Inferior parietal cortex (tissue), 1 donor: ENCODE measurements around the gene MAP2K6.

Experiments used
- DNase-seq: peaks from one replicate; pipeline ENCODE4 v3.0.0-alpha.2; 2016; ENCODE audit errors: extremely low spot score

Gene MAP2K6

GRCh38 chr17:69492410-69493071 is 78.0 kb downstream of the MAP2K6 start:
- no peak for DNase-seq

- no peak for DNase-seq
Measured at GRCh38 chr17:69495787-69496186, 81.3 kb downstream of the MAP2K6 start.

- no peak for DNase-seq
Measured at GRCh38 chr17:69497161-69497560, 82.7 kb downstream of the MAP2K6 start.

DNA sequence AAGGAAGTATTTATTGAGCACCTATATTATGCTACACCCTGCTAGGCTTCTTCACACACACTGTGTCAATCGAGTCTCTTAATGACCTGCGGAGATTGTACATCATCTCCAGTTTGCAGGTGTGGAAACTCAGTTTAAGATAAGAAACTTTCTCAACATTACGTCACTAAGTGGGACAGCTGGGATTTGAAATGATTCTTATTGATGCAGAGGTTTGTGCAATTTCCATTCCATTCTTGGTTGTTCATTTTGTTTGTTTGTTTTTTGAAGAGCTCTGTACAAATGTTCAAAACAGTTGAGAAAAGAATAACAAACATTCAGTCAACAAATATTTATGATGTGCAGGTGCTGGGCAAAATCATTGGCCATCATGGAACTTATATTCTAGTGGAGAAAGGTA is 84.8 kb downstream of the MAP2K6 start:
- no peak for DNase-seq

DNA sequence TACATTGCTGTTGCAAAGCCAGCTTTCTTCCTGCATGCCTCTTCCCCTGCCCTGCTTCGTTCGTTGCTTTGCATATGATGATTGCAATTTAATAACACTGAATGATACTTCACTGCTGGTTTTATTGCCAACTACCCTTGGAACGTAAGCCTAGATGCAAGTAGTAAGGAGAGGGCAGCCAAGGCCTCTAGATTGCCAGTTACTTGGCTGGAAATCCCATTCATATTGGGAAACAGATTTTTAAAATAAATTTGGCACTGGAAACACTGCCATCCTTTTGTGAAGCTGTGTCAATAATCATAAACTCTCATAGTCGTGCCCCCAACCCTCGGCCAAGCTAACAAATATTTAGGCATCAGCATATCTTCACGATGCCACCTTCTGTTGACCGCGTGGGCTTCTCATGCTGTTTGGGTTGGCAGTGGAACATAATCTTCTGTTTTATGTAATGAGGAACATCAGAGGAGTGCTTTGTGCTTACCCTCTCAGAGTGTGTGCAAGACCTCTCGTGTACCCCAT is 86.5 kb downstream of the MAP2K6 start:
- DNase-seq = no peak

- peak; percentile 63 for DNase-seq
Measured at GRCh38 chr17:69501591-69502468, 87.3 kb downstream of the MAP2K6 start.

- DNase-seq = no peak
Measured at GRCh38 chr17:69503711-69504110, 89.2 kb downstream of the MAP2K6 start.

- no peak for DNase-seq
Measured at GRCh38 chr17:69505740-69506139, 91.2 kb downstream of the MAP2K6 start.

DNA sequence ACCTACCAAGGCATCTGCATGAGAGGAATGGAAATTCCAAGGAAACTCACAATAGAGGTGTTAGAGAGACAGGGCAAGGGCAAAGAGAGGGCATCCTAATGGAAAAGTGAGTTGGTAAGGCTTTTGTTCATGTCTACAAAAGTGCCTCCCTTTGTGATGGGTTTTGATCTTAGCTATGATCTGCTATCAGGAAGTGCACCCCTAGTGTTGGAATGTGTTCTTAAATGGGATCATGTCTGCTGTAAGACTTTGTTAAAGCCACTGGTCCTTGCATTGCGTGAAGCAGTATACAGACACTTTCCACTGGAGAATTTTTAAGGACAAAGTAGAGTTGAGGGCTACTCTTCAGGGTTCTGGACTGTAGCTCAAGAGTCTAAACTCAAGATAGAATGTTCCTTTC is 92.0 kb downstream of the MAP2K6 start:
- no peak for DNase-seq

DNA sequence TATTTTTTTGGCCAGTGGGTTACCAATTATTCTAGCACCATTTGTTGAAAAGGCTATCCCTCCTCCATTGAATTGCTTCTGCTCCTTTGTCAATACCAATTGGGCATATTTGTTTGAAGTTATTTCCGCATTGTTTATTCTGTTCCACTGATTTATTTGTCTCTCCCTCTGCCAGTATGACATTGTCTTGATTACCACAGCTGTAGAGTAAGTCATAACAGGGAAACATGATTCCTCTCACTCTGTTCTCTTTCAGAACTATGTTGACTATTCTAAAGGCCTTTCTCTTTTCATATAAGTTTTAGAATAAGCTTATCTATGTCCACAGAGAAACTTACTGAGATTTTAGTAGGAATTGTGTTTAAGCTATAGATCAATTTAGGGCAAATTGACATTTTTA is 94.3 kb downstream of the MAP2K6 start:
- no peak for DNase-seq

DNA sequence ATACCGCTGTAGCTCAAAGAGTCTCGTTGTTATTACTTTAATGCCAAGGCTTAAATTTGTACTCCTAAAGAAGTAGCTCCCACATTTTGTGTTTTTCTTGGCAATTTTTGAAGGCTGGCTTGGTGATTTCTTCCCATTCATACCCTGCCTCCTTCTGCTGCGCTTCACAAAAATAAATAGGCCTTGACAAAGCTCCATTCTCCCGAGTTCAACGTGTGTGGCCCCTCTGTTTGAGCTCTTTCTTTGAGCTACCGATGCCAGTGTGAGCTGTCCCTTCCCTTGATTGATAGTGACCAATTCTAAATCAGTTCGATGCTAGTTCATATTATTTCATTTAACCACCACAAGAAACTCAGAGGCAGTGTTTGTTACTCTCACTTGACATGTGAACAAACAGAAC is 96.8 kb downstream of the MAP2K6 start:
- no peak for DNase-seq

DNA sequence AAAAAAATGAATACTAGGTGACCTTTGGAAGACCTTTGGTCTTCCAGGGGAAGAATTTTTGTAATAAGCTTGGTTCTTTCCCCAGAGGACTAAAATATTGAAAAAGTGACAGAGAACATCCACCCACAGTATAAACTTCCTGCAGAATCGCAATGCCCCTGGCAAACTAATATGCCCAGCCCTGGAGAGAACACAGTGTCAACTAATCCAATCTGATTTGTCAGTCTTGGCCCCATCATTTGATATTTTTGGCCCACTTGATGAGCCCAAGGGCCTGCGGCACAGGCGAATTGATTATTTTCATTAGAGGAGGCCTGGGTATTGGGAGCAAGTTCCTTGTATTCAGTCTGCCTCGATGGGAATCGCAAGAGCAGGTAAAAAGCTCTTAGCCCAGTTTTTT is 98.4 kb downstream of the MAP2K6 start:
- DNase-seq = no peak

DNA sequence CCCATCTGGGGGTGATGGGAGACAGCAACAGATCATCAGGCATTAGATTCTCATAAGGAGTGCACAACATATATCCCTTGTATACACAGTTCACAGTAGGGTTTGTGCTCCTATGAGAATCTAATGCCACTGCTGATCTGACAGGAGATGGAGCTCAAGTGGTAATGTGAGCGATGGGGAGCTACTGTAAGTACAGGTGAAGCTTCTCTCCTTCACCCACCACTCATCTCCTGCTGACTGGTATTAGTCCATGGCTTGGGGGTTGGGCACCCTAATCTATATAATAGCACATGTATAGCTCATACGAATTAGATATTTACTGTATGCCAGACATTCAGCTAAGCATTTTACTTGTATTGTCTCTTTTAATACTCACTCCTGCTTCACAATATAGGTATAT is 101.7 kb downstream of the MAP2K6 start:
- no peak for DNase-seq

DNA sequence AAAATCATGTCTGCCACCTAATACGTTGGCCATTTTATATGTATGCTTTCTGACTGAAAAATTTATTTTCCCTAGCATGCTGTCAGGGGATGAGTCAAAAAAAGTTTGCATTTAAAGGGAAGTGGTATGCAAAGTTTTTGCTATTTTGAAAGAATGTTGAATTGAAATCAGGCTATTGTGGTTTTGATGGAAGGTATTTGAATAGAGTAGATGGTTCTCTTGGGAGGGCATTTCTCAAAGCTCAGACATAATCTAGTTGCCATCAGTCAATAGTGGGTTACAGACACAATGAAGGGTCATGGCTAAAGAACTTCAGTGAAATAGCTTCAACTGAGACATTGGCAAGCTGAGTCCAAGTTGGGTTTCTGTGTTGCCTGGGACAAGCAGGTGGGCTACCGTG is 102.4 kb downstream of the MAP2K6 start:
- DNase-seq = no peak

GRCh38 chr17:69518951-69519350 is 104.5 kb downstream of the MAP2K6 start:
- DNase-seq = no peak

DNA sequence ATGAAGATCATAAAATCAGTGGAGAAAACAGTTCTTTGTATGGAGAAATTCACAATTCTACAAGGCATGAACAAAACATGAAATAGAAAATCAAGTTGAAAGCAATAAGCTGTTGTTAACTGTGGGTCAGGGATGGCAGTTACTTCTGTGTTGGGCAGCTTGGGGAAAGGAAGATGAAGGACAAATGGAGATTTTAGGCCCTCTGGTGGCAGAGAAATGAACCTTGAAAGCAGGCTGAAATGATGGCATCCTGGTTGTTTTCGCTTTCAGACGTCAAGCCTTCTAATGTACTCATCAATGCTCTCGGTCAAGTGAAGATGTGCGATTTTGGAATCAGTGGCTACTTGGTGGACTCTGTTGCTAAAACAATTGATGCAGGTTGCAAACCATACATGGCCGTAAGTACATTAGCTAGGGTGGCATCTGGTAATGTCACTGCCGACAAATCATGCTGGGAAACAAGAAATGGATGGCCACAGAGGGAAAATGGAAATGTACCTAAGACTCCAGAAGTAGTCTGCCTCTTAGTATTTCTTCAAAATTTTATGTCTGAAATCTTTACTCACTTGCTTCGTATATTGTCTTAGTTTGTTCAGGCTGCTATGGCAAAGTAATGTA is 108.9 kb downstream of the MAP2K6 start:
- peak; percentile 82 for DNase-seq

- no peak for DNase-seq
Measured at GRCh38 chr17:69524854-69525253, 110.4 kb downstream of the MAP2K6 start.

- peak; percentile 84 for DNase-seq
Measured at GRCh38 chr17:69525920-69526841, 111.7 kb downstream of the MAP2K6 start.

- DNase-seq = no peak
Measured at GRCh38 chr17:69528035-69528434, 113.5 kb downstream of the MAP2K6 start.

- DNase-seq = no peak
Measured at GRCh38 chr17:69533481-69534234, 119.2 kb downstream of the MAP2K6 start.

DNA sequence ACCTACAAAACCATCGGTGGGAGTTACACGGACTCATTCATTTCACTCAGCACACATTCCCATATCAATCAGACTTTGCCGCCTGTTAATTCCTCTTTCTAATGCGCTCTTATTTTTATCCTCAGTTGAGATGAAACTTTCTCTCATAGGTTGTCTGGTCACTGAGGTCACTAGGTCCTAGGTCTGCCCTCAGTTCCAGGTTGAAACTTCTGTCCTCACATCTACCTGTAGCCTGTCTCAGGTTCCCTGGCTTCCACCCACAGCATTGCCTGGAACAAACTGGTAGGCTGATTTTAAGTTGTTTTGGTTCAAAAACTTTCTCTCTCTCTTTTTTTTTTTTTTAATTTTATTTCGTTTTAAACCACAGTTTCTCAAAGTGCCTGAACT is 119.7 kb downstream of the MAP2K6 start:
- no peak for DNase-seq
